ENCODE data around the gene OSBPL5.

OSBPL5 gene

DNA sequence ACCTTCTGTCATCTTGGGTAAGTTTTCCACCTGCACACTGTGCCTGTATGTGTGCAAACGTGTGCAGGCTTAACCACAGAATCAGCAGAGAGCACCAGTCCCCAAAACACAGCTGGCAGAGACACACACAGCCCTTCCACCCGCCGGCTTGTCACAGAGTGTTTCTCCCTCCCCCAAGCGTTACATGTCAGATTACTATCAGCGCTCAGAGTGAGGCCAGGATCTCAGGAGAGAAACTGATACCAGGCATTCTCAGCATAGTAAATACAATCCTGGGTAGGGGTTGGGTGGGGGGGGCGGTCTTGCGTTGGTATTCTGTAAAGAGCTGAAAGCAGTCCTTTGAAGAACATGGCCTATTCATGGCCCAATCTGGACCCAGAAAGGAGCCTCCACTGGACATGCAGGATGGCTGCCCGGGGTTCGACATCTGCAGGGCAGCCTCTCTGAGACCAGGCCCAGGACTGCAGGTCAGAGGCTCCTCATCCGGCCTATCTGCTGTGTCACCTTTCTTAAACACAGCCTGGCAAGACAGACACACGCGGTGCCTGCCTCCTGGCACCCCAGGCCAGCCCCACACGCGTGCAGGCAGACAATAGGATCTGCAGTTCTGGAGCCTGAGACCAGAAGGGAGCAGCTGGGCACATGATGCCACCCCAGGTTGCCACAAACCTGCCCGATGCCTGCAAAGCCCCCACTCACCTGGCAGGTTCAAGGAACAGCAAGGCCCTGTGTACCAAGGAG, 1.7 kb downstream of the OSBPL5 start:
- peak; percentile 31 for DNase-seq

GRCh38 chr11:3162410-3163240, 2.5 kb downstream of the OSBPL5 start:
- peak; percentile 65 for DNase-seq

DNA sequence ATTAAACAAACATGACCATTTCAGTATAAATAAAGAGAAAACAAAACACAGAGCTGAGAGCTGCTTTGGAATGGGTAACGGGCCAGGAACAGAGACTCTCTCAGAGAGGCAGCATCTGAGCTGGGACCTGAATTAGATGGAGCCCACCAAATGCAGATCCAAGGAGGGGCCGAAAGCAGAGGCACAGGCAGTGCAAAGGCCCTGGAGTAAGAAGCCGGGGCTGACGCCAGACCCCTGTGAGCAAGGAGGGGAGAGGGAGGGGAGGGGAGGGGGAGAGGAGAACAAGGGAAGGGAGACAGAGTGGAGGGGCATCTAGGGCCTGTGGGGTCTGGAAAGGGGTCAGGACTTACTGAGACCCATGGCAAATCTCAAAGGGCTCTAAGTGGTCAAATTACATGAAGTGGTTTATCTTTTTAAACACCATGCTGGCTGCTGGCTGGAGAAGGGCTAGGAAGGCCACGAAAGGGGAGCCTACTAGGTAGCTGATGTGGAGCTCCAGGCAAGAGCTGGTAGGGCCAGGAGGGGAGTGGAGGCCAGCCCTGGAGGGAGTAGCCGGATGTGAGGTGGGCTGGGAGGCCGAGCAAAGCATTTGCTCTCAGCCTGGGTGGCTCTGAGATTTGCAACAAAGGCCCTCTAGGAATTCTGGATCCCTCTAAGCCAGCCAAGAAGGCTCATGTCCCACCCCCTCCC, 3.2 kb downstream of the OSBPL5 start:
- no peak for DNase-seq

DNA sequence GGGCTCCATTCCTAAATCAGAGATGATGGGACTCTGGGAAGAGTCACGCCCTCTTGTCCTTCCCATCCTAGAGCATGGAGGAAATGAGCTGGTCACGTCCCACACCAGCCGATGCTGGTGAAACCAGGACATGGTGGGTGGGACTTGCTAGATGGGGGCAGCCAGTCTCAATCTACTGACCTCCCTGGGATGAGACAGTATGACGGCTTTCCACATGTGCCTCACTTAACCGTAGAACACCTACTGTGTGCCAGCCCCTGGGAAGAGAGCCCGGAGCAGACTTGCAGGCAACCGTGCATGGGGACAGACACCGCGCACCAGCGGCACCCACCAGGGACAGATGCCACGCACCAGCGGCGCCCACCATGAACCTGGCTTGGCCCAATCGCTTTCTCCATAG, 3.8 kb downstream of the OSBPL5 start:
- no peak for DNase-seq

DNA sequence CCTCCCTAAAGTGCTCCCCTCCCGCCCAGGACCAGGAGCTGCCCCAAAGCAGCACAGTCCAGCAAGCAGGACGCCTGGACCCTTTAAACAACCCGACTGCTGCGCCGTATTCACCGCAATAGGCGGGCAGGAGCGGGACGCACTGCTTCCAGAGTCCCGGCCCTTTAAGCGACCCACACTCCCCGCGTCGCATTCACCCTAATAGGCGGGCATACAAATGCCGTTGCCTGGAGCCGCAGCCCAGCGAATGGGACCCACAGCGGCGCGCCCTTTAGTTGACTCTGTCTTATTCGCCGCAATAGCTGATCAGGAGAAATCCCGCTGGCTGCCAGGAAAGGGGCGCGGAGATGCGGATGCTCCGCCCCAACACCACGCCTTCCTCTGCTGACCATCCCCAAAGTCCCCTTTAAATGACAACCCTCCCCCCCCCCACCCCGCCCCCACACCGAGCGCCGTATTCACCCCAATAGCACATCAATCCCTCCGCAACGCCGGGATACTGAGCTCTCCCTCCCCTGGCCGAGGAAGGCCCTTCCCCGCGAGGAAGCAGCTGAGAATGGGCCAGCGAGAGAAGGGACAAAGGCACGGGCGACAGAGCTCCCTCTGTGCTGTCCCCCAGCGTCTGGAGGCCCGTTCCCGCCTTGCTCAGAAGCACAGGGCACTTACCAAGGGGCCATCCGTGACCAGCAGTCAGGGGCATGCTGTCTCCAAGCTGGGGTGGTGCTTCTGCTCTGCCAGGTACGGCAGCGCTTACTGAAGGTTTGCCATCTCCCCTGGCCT, 4.7 kb downstream of the OSBPL5 start:
- DNase-seq, result peak; percentile 92

DNA sequence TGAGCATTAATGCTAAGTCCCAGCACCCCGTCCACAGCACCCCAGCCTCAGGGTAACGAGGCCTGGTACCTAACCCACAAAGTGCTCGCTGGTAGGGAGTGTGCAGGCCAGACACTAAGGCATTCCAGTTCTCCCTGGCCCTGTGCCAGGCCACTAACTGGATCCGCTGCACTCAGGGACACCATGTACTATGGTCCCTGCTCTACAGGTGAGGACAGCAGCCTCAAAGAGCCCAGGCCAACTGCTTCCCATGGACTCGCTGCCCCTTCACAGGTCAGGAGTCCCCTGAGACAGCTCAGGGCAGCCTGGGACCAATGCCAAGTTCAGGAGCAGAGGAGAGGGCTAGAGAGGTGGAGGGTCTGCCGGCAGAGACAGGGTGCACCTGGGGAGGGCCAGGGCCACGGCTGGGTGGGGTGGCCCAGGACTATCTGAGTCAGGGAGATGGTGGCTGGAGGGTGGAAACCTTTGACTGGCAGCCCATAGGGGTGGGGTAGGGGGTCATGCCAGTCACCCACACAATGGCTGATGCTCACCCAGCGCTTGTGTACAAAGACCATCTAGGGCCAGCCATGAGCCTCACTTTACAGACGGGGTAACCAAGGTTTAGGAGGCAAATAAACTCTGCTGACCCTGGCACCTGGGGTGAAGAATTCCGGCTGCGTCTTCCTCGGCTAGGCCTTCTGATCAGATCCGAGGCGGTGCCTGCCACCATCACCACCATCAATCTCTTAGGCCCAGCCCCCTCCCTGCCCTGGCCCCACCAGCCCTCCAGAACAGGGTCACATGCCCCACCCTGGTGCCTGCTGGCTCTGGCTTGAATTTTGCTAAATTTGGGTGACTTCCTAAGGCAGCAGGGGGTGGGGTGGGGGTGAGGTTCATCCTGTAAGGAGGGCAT, 5.6 kb downstream of the OSBPL5 start:
- DNase-seq, result peak; percentile 14

- no peak for DNase-seq
Measured at GRCh38 chr11:3158821-3159220, 6.3 kb downstream of the OSBPL5 start.

GRCh38 chr11:3158131-3158591, 6.9 kb downstream of the OSBPL5 start:
- no peak for DNase-seq

GRCh38 chr11:3157381-3158130, 7.6 kb downstream of the OSBPL5 start:
- DNase-seq, result no peak

- DNase-seq, result no peak
Measured at GRCh38 chr11:3156661-3157311, 8.3 kb downstream of the OSBPL5 start.

- no peak for DNase-seq
Measured at GRCh38 chr11:3156282-3156660, 8.8 kb downstream of the OSBPL5 start.

GRCh38 chr11:3155691-3156258, 9.3 kb downstream of the OSBPL5 start:
- no peak for DNase-seq

DNA sequence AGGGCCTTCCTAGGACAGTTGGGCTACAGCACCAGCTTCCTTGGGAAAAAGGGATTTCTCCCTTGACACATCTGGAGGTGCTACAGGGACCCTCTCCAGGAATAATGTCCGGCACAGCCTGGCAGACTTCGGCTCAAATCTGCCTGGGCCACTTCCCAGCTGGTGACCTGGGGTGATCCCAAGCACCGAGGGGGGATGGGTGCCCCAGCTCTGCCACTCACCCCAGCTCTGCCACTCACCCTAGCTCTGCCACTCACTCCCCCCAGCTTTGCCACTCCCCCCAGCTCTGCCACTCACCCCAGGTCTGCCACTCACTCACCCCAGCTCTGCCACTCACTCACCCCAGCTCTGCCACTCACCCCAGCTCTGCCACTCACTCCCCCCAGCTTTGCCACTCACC, 9.9 kb downstream of the OSBPL5 start:
- no peak for DNase-seq

DNA sequence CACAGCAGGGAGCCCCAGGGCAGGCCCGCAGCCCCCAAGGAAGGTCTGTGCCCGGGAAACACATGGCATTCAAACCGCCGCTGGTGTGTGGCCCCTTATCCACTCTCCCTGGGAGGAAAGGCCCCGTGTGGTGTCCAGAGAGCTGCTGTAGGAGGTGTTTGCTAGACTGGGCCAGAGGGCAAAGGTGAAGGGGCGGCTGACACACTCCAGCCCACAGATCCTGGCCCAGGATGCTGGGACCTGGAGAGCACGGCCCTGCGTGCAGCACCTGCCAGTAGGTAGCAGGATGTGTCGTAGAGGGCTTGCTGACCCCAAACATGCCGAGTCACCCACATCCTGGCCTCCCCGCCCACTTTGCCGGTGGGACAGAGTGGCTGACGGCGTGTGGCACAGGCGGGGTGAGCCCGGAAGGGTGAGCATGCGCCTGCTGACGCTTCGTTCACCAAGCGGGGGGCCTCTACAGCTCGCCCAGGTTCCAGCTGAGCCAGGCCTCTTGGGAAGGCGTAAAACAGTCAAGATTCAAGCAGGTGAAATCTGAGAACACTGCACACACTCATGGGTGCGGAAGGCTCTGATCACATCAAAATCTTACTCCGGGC, 11.0 kb downstream of the OSBPL5 start:
- no peak for DNase-seq

GRCh38 chr11:3153291-3153861, 11.7 kb downstream of the OSBPL5 start:
- peak; percentile 60 for DNase-seq

GRCh38 chr11:3152471-3153110, 12.5 kb downstream of the OSBPL5 start:
- DNase-seq, result no peak

GRCh38 chr11:3150726-3151125, 14.4 kb downstream of the OSBPL5 start:
- no peak for DNase-seq

GRCh38 chr11:3149852-3150188, 15.3 kb downstream of the OSBPL5 start:
- no peak for DNase-seq

Data from midbrain (tissue), 1 donor.